ENCODE data around the gene CDKAL1. TPM values are rescaled to one million over a fixed set of nuclear protein-coding genes. Genes with fewer than 3 reads are reported as not detected.

CDKAL1 gene
- total and polyA plus RNA-seq, 2 of the 8 experiments (the other 6 are each of a cell fraction or from before 2014, with no cell fraction given) = 8.4 to 24.6 TPM

GRCh38 chr6:20808439-20808838 lies 274.2 kb downstream of the CDKAL1 start:
- Histone ChIP-seq H2BK120ac (replicated peaks; ENCODE audit: low read depth, low read length) (no peak overlapping the region), H4K5ac (ENCODE audit: insufficient read length, low read depth, low read length) (no peak overlapping the region), H4K8ac (ENCODE audit: extremely low read depth, insufficient read depth, low read length) (no peak overlapping the region), H2AFZ (ENCODE audit: low read length) (no peak overlapping the region), H3K23me2 (ENCODE audit: low read depth, low read length) (no peaks in the 10 kb centered on the region; the same call in 1 of the 2 replicates), H2BK20ac (ENCODE audit: low read length) (no peak overlapping the region), H3K4me1 (replicated peaks in 1 of 4; ENCODE audit: control insufficient read depth in 3 of 4, insufficient read depth in 4 of 4, low read length in 3 of 4) (peaks cover 0 to 11% (median 9%) of the 10 kb centered on the region in 4 experiments; a peak in 4 of 7 replicates), H3K79me1 (ENCODE audit: low read depth, low read length) (no peaks in the 10 kb centered on the region), H3K9ac (replicated peaks in 1 of 4; ENCODE audit: extremely low read depth in 1 of 4, low read depth in 3 of 4, low read length in 3 of 4) (no peak overlapping the region), H3K27ac (ENCODE audit: low read depth, low read length) (no peak overlapping the region), H2BK15ac (ENCODE audit: low read length) (no peak overlapping the region), H3K14ac (ENCODE audit: insufficient read length) (no peak overlapping the region), H3K36me3 (ENCODE audit: control insufficient read depth in 2 of 4, insufficient read depth in 4 of 4, low read length in 3 of 4) (no peaks in the 10 kb centered on the region; a peak in 1 of 8 replicates), H4K91ac (replicated peaks; ENCODE audit: insufficient read length, low read length) (no peak overlapping the region), H3K18ac (ENCODE audit: extremely low read depth, low read length) (no peak overlapping the region), H3K4me2 (ENCODE audit: insufficient read depth in 1 of 2, low read depth in 2 of 2, low read length in 2 of 2) (no peak overlapping the region), H3K9me3 (ENCODE audit: insufficient read depth in 2 of 2, low read depth in 1 of 2, low read length in 1 of 2) (peaks cover 0 to 6% of the 10 kb centered on the region in 2 experiments; a peak in 1 of 4 replicates), H3K4me3 (ENCODE audit: extremely low read depth in 1 of 4, insufficient read depth in 2 of 4, low read depth in 3 of 4, low read length in 4 of 4) (no peak overlapping the region), H2BK12ac (ENCODE audit: low read depth, low read length) (no peak overlapping the region), H2BK5ac (ENCODE audit: low read depth, low read length) (no peak overlapping the region), H2AK5ac (ENCODE audit: low read depth, low read length) (no peak overlapping the region), H3K23ac (ENCODE audit: insufficient read length) (no peak overlapping the region), H4K20me1 (replicated peaks in 1 of 2; ENCODE audit: control insufficient read depth in 1 of 2, insufficient read depth in 2 of 2, low read length in 2 of 2) (no peaks in the 10 kb centered on the region), H3K79me2 (ENCODE audit: control insufficient read depth in 1 of 2, insufficient read depth in 2 of 2, low read length in 2 of 2) (no peaks in the 10 kb centered on the region), H3K27me3 (replicated peaks in 1 of 4; ENCODE audit: control insufficient read depth in 3 of 4, extremely low read depth in 1 of 4, insufficient read depth in 3 of 4, low read length in 3 of 4) (no peaks in the 10 kb centered on the region), H3K56ac (replicated peaks; ENCODE audit: insufficient read length, low read depth, low read length) (no peak overlapping the region), H3K4ac (replicated peaks; ENCODE audit: insufficient read length, low read depth, low read length) (no peak overlapping the region)
- POLR2A ChIA-PET (ENCODE audit: partially characterized antibody) = no interaction called here
- DNase-seq (ENCODE audit: low read depth in 1 of 2, low spot score in 2 of 2) = no peak
- FAIRE-seq = no peak
- WGBS, 2 experiments (ENCODE audit: extremely low coverage in 1 of 2, insufficient coverage in 1 of 2, insufficient read length in 1 of 2, insufficient replicate concordance in 2 of 2, low coverage in 1 of 2, low lambda C conversion rate in 2 of 2, missing lambda C conversion rate in 1 of 2) = 85% methylated on average over 2 of the region's 2 CpGs; no CpG with 5 or more reads in 1 of the 2 experiments
- CTCF ChIA-PET (ENCODE audit: partially characterized antibody) = interaction anchor here (2.4 kb wide), 1 partner anchor 18 kb away, joined by 6 read pairs; no protein-coding TSS in a partner anchor
- TF ChIP-seq EGR1 (IDR thresholded peaks at IDR 0.05; ENCODE audit: borderline replicate concordance, low read depth, low read length) = no peak
- TF ChIP-seq SUZ12 (IDR thresholded peaks at IDR 0.05; ENCODE audit: low read length) = no peak
- TF ChIP-seq MAX (IDR thresholded peaks at IDR 0.05) = no peak
- no peak for TF ChIP-seq POLR2A (IDR thresholded peaks at IDR 0.05; ENCODE audit: control extremely low read depth in 1 of 2, low read depth in 2 of 2, low read length in 2 of 2)
- no peak for TF ChIP-seq FOSL1 (IDR thresholded peaks at IDR 0.05; ENCODE audit: insufficient read depth, low read depth, low read length)
- no peak for TF ChIP-seq BACH1 (IDR thresholded peaks at IDR 0.05; ENCODE audit: low read length)
- no peak for TF ChIP-seq RAD21 (IDR thresholded peaks at IDR 0.05 in 1 of 2, conservative IDR thresholded peaks at IDR 0.05 in 1 of 2; ENCODE audit: low read depth in 2 of 2, low read length in 2 of 2)
- no peak for TF ChIP-seq KDM5A (IDR thresholded peaks at IDR 0.05; ENCODE audit: low read length)
- no peak for TF ChIP-seq TAF7 (optimal IDR thresholded peaks at IDR 0.05; ENCODE audit: borderline replicate concordance, low read depth, low read length)
- TF ChIP-seq EZH2 (IDR thresholded peaks at IDR 0.05; ENCODE audit: low read depth, low read length, severe bottlenecking) = no peak
- no peak for TF ChIP-seq MAFK (IDR thresholded peaks at IDR 0.05; ENCODE audit: low read depth, low read length)
- no peak for TF ChIP-seq GTF2F1 (IDR thresholded peaks at IDR 0.05; ENCODE audit: borderline replicate concordance, low read depth, low read length)
- TF ChIP-seq TEAD4 (IDR thresholded peaks at IDR 0.05; ENCODE audit: low read depth, low read length) = no peak
- TF ChIP-seq RBBP5 (IDR thresholded peaks at IDR 0.05; ENCODE audit: borderline replicate concordance, low read depth, low read length) = no peak
- no peak for TF ChIP-seq TCF12 (IDR thresholded peaks at IDR 0.05; ENCODE audit: low read depth, low read length)

All from H1 (cell line).